GM18526 (cell line): ENCODE results near the gene RAB11FIP4.

Source experiments
- POLR2A ChIP-seq: IDR thresholded peaks from 3 replicates; pipeline ENCODE4 v1.6.1; 2011; ENCODE audit not compliant: insufficient read length; ENCODE audit errors: extremely low read depth

Gene RAB11FIP4

GRCh38 chr17:31415640-31416502 lies 24.4 kb downstream of the RAB11FIP4 start:
- TF ChIP-seq POLR2A: no peak

- TF ChIP-seq POLR2A: no peak
Observed at GRCh38 chr17:31416503-31416923, 25.0 kb downstream of the RAB11FIP4 start.

- TF ChIP-seq POLR2A: no peak
Observed at GRCh38 chr17:31417051-31417792, 25.7 kb downstream of the RAB11FIP4 start.

DNA sequence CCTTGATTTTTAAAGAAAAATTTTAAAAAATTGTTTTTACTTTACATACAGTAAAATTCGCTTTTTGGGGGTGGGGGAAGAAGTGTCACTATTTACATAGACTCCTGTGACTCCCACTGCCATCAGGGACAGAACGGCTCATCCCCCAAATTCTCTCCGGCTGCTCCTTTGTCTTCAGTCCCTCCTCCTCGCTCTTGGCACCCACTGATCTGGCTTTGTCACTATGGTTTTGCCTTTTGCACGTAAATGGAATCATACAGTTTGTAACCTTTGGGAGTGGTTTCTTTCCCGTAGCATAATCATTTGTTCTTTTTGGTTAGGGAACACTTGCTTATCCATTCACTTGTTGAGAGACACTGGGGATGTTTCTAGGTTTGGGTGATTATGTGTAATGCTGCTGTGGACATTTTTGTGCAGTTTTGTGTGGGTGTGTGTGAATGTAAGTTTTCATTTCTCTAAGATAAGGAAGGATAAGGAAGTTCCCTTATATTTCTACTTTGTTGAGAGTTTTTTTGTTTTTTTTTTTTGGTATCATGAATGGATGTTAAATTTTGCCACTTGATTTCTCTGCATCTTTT lies 27.4 kb downstream of the RAB11FIP4 start:
- no peak for TF ChIP-seq POLR2A

GRCh38 chr17:31422443-31422842 lies 31.0 kb downstream of the RAB11FIP4 start:
- no peak for TF ChIP-seq POLR2A

GRCh38 chr17:31424944-31425281 lies 33.4 kb downstream of the RAB11FIP4 start:
- TF ChIP-seq POLR2A: no peak

- no peak for TF ChIP-seq POLR2A
Observed at GRCh38 chr17:31425282-31426040, 34.0 kb downstream of the RAB11FIP4 start.

DNA sequence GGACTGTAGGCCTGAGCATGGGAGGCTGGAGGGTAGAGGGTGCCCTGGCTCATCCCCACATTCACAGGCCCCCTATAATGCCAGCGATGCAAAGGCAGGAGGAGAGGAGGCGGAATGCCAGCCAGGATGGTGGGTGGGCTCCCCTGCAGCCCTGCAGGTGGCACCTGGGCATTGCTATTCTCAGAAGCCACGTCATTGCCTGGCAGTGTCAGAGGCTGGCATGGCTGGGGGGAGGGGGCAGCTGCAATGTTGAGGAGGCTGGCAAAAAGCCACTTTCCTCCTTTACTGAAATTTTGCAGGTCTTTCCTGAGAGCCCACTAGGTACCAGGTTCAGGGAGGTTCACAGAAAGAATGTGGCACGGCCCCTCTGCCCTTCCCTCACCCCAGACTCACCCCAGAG lies 36.2 kb downstream of the RAB11FIP4 start:
- no peak for TF ChIP-seq POLR2A

DNA sequence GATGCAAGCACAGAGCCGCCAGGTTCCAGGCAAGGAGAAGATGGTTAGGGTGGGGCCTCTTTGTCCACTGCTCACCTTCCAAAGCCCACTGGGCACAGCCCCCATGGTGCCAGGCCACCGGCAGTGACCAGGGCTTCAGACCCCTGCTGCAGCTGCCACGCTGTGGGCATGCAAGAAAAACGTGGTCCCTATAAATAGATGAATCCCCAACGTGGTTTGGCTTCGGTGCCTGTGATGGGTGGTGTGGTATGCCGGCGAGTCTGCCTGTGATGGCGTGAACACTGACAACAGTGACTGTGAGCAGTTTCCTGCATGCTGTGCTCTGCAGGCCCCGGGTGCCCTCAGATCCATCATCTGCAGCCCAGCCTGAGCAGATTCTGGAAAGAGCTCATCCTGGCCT lies 36.6 kb downstream of the RAB11FIP4 start:
- TF ChIP-seq POLR2A: no peak

GRCh38 chr17:31428512-31428911 lies 37.0 kb downstream of the RAB11FIP4 start:
- TF ChIP-seq POLR2A: no peak

- no peak for TF ChIP-seq POLR2A
Observed at GRCh38 chr17:31431098-31431851, 39.8 kb downstream of the RAB11FIP4 start.

DNA sequence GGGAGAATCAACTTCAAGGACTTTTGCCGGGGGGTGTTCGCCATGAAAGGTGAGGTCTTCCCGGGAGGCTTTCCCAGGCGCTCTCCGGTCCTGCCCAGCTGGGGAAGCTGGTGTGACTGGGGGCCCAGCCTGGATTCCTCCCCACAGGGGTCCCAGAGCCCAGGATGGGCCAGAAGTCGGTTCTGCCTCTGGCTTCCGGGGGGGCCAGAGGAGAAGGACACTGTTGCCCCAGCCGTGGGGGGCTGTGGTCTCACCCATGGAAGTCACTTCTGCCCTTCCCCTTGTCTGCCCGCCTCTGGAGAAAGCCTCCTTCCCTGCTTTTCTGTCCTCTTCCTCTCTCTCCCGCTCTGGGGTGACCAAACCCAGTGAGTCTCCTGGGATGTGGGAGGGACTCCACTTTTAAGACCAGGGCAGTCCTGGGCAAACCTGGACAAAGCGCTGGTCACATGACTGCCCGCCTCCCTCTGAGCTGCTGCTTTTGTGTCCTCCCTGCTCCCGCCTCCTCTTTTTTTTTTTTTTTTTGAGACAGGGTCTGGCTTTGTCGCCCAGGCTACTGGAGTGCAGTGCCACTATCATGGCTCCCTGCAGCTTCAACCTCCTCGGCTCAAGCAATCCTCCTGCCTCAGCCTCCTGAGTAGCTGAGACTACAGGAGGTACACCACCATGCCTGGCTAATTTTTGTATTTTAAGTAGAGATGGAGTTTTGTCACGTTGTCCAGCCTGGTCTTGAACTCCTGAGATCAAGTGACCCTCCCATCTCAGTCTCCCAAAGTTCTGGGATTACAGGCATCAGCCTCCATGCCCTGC lies 40.6 kb downstream of the RAB11FIP4 start:
- TF ChIP-seq POLR2A: no peak

DNA sequence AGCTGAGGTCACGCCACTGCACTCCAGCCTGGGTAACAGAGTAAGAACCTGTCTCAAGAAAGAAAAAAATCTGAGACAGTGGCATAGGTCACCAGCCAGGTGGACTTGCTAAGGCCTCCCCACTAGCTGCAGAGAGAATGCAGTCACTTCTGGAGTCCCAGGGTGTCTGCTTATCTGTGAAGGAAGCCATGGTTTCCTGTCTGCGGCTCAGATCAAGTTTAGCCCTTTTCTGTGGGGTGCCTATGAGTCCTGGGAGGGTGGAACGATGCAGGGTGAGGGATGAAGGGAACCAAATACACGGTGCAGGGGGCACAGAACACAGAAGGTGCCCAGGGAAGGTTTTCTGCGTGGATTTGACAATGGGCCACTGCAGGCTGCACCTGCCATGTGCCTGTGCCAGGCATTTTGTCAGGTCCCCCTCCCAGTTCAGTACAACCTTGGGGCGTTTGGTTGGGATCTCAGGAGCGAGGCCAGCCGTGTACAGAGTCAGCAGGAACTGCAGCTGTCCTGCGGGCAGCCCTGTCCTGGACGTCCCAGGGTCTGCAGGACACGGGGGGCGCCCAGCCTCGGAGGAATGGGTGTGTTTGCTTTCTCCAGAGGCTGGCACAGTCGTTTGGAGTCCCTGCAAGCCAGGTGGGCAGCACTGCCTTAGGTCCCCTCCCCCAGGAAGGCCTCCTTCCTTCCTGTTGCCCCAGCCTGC lies 41.8 kb downstream of the RAB11FIP4 start:
- TF ChIP-seq POLR2A: no peak
